ENCODE data around the gene EXOSC10. TPM values are rescaled to one million over a fixed set of nuclear protein-coding genes. Genes with fewer than 3 reads are reported as not detected.

The EXOSC10 gene
- total RNA-seq, 2 donors from 2014 or later: 78.5 to 78.9 TPM

DNA sequence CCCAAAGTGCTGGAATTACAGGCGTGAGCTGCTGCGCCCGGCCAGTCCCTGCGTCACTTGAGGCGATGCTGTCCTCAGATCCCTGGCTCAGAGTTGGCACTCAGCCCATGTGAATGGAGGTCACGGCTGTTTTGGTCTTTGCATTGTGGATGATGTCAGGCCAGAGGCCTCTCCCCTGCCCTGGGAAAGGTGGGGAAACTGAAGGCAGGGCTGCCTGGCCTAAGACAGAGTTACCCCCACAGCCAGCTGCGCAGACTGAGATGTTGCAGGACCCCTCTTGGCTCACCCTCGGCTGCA is 53.5 kb downstream of the EXOSC10 start:
- no peak for DNase-seq (ENCODE audit: low spot score)
- H3K27me3 ChIP-seq (replicated peaks; ENCODE audit: insufficient read depth): no peaks in the 10 kb centered on the region
- TF ChIP-seq, protein P1, sequence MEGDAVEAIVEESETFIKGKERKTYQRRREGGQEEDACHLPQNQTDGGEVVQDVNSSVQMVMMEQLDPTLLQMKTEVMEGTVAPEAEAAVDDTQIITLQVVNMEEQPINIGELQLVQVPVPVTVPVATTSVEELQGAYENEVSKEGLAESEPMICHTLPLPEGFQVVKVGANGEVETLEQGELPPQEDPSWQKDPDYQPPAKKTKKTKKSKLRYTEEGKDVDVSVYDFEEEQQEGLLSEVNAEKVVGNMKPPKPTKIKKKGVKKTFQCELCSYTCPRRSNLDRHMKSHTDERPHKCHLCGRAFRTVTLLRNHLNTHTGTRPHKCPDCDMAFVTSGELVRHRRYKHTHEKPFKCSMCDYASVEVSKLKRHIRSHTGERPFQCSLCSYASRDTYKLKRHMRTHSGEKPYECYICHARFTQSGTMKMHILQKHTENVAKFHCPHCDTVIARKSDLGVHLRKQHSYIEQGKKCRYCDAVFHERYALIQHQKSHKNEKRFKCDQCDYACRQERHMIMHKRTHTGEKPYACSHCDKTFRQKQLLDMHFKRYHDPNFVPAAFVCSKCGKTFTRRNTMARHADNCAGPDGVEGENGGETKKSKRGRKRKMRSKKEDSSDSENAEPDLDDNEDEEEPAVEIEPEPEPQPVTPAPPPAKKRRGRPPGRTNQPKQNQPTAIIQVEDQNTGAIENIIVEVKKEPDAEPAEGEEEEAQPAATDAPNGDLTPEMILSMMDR (IDR thresholded peaks at IDR 0.05): no peak

DNA sequence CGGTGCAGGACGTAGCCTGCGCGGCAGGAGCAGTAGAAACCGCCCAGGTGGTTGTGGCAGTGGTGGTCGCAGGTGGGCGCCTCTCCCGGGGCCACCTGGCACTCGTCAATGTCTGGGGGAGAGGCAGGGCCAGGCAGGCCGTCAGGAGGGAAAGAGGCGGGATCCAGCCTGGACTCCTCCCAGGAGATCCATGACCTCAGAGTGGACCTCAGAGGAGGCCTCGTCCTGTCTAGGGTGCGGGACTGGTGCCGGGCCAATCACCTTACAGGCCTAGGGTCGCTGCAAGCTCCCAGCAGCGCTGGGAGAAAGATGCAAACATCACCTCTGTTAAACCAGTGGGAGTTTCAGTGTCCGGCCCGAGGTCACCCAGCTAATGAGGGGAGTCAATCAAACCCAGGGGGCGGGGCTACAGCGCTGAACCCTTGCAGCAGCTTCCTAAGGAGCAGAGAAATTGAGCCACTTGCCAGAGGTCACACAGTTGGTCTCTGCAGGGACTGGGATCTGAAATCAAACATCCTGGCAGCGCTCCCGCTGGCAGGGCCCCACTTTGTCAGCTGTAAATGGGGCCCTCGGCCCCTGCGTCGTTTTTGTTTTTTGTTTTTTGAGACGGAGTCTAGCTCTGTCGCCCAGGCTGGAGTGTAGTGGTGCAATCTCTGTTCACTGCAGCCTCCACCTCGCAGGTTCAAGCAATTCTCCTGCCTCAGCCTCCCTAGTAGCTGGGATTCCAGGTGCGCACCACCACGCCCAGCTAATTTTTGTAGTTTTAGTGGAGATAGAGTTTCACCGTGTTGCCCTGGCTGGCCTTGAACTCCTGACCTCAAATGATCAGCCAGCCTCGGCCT is 54.0 kb downstream of the EXOSC10 start:
- no peaks in the 10 kb centered on the region for H3K4me1 ChIP-seq (ENCODE audit: control insufficient read depth in 1 of 2, low read depth in 2 of 2)
- H3K27ac ChIP-seq: no peak overlapping the region
- ATAC-seq (ENCODE audit: insufficient number of reproducible peaks, low FRiP score, low read depth) (no peak), DNase-seq (ENCODE audit: low spot score) (no peak)
- H3K36me3 ChIP-seq: no peaks in the 10 kb centered on the region
- H3K27me3 ChIP-seq (replicated peaks; ENCODE audit: insufficient read depth): no peaks in the 10 kb centered on the region
- H3K4me3 ChIP-seq: no peak overlapping the region
- TF ChIP-seq, protein P1 (IDR thresholded peaks at IDR 0.05): no peak
- H3K9me3 ChIP-seq: no peaks in the 10 kb centered on the region

More for the DNA sequence above, 53.5 kb downstream of the EXOSC10 start:
- Histone ChIP-seq H3K4me3 (no peak overlapping the region), H3K4me1 (ENCODE audit: control insufficient read depth in 1 of 2, low read depth in 2 of 2) (no peaks in the 10 kb centered on the region), H3K9me3 (no peaks in the 10 kb centered on the region), H3K36me3 (no peaks in the 10 kb centered on the region), H3K27ac (no peak overlapping the region)
- ATAC-seq (ENCODE audit: insufficient number of reproducible peaks, low FRiP score, low read depth): no peak

DNA sequence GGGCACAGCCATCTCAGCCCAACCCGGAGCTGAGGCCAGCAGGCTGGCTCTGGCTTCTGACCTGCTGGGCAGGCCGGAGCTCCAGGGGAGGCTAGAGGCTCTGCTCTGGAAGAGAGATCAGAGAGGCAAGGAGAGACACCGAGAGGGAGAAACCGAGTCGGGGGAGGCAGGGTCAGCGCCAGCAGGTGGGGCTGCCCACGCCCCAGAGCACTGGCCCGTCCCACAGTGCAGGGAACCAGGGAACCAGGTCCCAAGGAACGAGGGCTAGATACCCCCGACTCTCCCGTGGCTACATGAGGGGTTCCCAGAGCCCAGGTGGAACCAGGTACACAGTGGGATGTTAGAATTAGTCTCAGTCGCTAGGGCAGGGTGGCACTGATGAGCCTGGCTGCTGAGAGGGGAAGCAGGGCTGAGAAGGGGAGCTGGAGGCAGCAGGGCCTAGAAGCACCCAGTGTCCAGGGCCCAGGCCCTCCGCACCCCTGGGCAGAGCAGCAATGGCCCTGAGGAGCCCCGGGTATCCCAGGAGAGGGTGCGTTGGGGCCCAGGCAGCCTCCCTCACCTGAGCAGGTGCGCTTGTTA is 54.7 kb downstream of the EXOSC10 start:
- Histone ChIP-seq H3K9me3 (no peaks in the 10 kb centered on the region), H3K4me1 (ENCODE audit: control insufficient read depth in 1 of 2, low read depth in 2 of 2) (no peaks in the 10 kb centered on the region), H3K4me3 (no peak overlapping the region), H3K36me3 (no peaks in the 10 kb centered on the region), H3K27me3 (replicated peaks; ENCODE audit: insufficient read depth) (no peaks in the 10 kb centered on the region), H3K27ac (no peak overlapping the region)
- TF ChIP-seq, protein P1 (IDR thresholded peaks at IDR 0.05): no peak
- no peak for DNase-seq (ENCODE audit: low spot score)
- no peak for ATAC-seq (ENCODE audit: insufficient number of reproducible peaks, low FRiP score, low read depth)

DNA sequence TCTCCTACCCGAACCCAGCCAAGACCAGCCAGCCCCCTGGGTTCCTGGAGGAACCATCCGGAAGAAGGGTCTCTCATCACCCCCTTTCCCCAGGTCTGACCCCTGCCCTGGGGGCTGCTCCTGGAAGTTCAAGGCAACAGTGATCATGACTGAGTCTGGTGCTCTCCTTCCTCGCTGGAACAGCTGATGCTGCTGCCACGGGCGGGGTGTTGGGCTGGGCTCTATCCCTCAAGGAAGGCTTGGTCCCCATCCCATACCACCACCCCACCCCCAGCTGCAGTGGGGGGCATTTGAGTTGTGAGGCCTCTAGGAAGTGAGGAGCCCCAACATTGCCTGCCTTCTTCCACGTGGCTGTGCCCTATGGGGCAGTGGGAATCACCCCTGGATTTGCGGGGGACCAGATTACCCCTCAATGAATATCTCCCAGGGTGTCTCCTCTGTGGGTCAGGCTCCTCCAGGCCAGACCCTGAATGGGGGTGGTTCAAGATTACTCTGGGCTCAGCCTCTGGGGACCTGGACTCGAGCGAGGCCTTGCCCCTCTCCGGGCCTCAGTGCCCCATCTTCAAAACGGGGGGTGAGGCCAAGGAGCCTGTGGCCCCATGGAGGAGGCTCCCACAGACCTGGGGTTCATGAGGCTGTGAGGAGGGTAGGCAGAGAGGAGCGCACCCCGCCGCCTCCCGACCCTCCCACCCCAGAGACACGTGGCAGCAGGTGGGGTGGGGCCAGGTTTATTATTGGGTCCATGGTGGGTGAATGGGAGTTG is 55.4 kb downstream of the EXOSC10 start:
- Histone ChIP-seq H3K27ac (no peak overlapping the region), H3K36me3 (no peaks in the 10 kb centered on the region), H3K4me1 (ENCODE audit: control insufficient read depth in 1 of 2, low read depth in 2 of 2) (no peaks in the 10 kb centered on the region), H3K9me3 (no peaks in the 10 kb centered on the region), H3K4me3 (no peak overlapping the region), H3K27me3 (replicated peaks; ENCODE audit: insufficient read depth) (no peaks in the 10 kb centered on the region)
- no peak for DNase-seq (ENCODE audit: low spot score)
- no peak for ATAC-seq (ENCODE audit: insufficient number of reproducible peaks, low FRiP score, low read depth)
- TF ChIP-seq, protein P1 (IDR thresholded peaks at IDR 0.05): no peak
